Measurements from ENCODE around the gene LRRIQ1. TPM values are rescaled to one million over a fixed set of nuclear protein-coding genes. Genes with fewer than 3 reads are reported as not detected.

The LRRIQ1 gene
- total and polyA plus RNA-seq, 2 of the 4 experiments (the other 2 are of a cell fraction) = under 0.01 to 0.05 TPM

- Histone ChIP-seq H2BK5ac (ENCODE audit: low read depth, low read length, poor library complexity, severe bottlenecking) (no peak overlapping the region), H3K9ac (ENCODE audit: low read depth, low read length) (no peak overlapping the region), H3K18ac (ENCODE audit: low read depth, low read length) (no peak overlapping the region), H3K4me3 (ENCODE audit: insufficient read depth, low read depth, low read length) (no peak overlapping the region), H3K4me1 (ENCODE audit: control insufficient read depth, insufficient read depth, low read length) (no peaks in the 10 kb centered on the region), H2AFZ (replicated peaks; ENCODE audit: low read length, poor library complexity) (no peak overlapping the region), H3K23ac (ENCODE audit: low read depth, low read length) (no peak overlapping the region), H2AK5ac (ENCODE audit: low read depth, low read length) (no peak overlapping the region), H3K9me1 (ENCODE audit: insufficient read depth, low read length) (no peaks in the 10 kb centered on the region), H3K9me3 (ENCODE audit: control insufficient read depth, insufficient read depth, low read length) (no peaks in the 10 kb centered on the region), H4K20me1 (ENCODE audit: insufficient read depth, low read length) (no peaks in the 10 kb centered on the region), H4K5ac (ENCODE audit: low read depth, low read length) (no peak overlapping the region), H3K36me3 (ENCODE audit: control insufficient read depth, insufficient read depth, low read length) (no peaks in the 10 kb centered on the region), H3K27me3 (ENCODE audit: control insufficient read depth, insufficient read depth, low read length) (no peaks in the 10 kb centered on the region), H2AK9ac (replicated peaks; ENCODE audit: low read depth, low read length, poor library complexity) (no peak overlapping the region), H3K14ac (replicated peaks; ENCODE audit: low read depth, low read length) (no peak overlapping the region), H4K91ac (ENCODE audit: insufficient read depth, low read depth, low read length) (no peak overlapping the region), H2BK120ac (ENCODE audit: low read depth, low read length) (no peak overlapping the region), H3K56ac (ENCODE audit: extremely low read depth, insufficient read depth, low read length) (no peak overlapping the region), H3K4ac (ENCODE audit: low read depth, low read length) (no peak overlapping the region), H3K4me2 (ENCODE audit: low read depth, low read length) (no peak overlapping the region), H4K8ac (ENCODE audit: low read depth in 2 of 2, low read length in 2 of 2) (no peak overlapping the region), H3K27ac (ENCODE audit: insufficient read depth, low read length) (no peak overlapping the region), H2BK15ac (ENCODE audit: low read depth, low read length) (no peak overlapping the region), H3K79me1 (ENCODE audit: low read depth in 1 of 2, low read length in 2 of 2) (no peaks in the 10 kb centered on the region), H2BK20ac (ENCODE audit: low read depth, low read length) (no peak overlapping the region)
- no peak for ATAC-seq (ENCODE audit: low read depth)
- in situ Hi-C loops (cut with MboI; ENCODE audit: low sequenced_read_pairs) = no loop called here
- ChIA-PET CTCF (no interaction called here), POLR2A (ENCODE audit: unreplicated experiment) (no interaction called here)
- no CpG with 5 or more reads among the region's 3 CpGs for whole genome bisulfite sequencing, 2 experiments (ENCODE audit: extremely low coverage in 2 of 2, insufficient read length in 1 of 2)
- BruUV-seq (replicated peaks) = no TSS peak
- DNase-seq = no peak
- dilution Hi-C loops (cut with HindIII; ENCODE audit: low sequenced_read_pairs, unreplicated experiment) = no loop called here
- intact Hi-C loops (cut with micrococcal nuclease) = no loop called here
- no peak for TF ChIP-seq BHLHE40 (IDR thresholded peaks at IDR 0.05; ENCODE audit: low read depth, low read length)
- no peak for TF ChIP-seq MAZ (IDR thresholded peaks at IDR 0.05; ENCODE audit: borderline replicate concordance, low read depth, low read length)
- TF ChIP-seq SMC3 (IDR thresholded peaks at IDR 0.05; ENCODE audit: low read depth, low read length) = no peak
- TF ChIP-seq FOS (IDR thresholded peaks at IDR 0.05; ENCODE audit: low read depth, low read length) = no peak
- TF ChIP-seq NFE2L2 (IDR thresholded peaks at IDR 0.05; ENCODE audit: low read depth, low read length) = no peak
- no peak for TF ChIP-seq RFX5 (IDR thresholded peaks at IDR 0.05; ENCODE audit: low read depth, low read length)
- no peak for TF ChIP-seq CEBPB (IDR thresholded peaks at IDR 0.05; ENCODE audit: low read depth, low read length)
Measured at GRCh38 chr12:85186236-85186635, 150.1 kb downstream of the LRRIQ1 start.
